ENCODE data around the gene ASB8. TPM values are rescaled to one million over a fixed set of nuclear protein-coding genes. Genes with fewer than 3 reads are reported as not detected.

Gene ASB8
- total and polyA plus RNA-seq, 9 of the 15 experiments (the other 6 are each of a cell fraction or from before 2014, with no cell fraction given) = 13.3 to 29.0 (median 19.6) TPM

GRCh38 chr12:48105321-48105866 lies 51.9 kb downstream of the ASB8 start (continued):
- TF ChIP-seq TAF1 (IDR thresholded peaks at IDR 0.05; ENCODE audit: control insufficient read depth, extremely low read depth, insufficient read depth, low read length, severe bottlenecking) (peak; percentile 49), KDM1A (IDR thresholded peaks at IDR 0.05) (no peak), SMARCA5 (IDR thresholded peaks at IDR 0.05) (no peak), TRIM25 (IDR thresholded peaks at IDR 0.05; ENCODE audit: borderline replicate concordance) (no peak), KLF6 (CRISPR knock-in tag; IDR thresholded peaks at IDR 0.05; ENCODE audit: borderline replicate concordance) (no peak), ZNF561 (CRISPR knock-in tag; conservative IDR thresholded peaks at IDR 0.05) (no peak), ZNF511 (CRISPR knock-in tag; IDR thresholded peaks at IDR 0.05) (no peak), TOE1 (IDR thresholded peaks at IDR 0.05; ENCODE audit: borderline replicate concordance) (no peak), TOE1 (CRISPR knock-in tag; IDR thresholded peaks at IDR 0.05; ENCODE audit: borderline replicate concordance, low read depth) (no peak), HMG20A (CRISPR knock-in tag; conservative IDR thresholded peaks at IDR 0.05) (no peak), SIN3B (IDR thresholded peaks at IDR 0.05; ENCODE audit: low read depth) (no peak), ZFX (CRISPR knock-in tag; IDR thresholded peaks at IDR 0.05) (peak; percentile 77), TAF7 (tag; IDR thresholded peaks at IDR 0.05) (no peak), FOSL1 (tag; conservative IDR thresholded peaks at IDR 0.05) (no peak), ZNF263 (CRISPR knock-in tag; IDR thresholded peaks at IDR 0.05; ENCODE audit: borderline replicate concordance) (no peak), ZNF140 (CRISPR knock-in tag; IDR thresholded peaks at IDR 0.05) (no peak), SMAD1 (IDR thresholded peaks at IDR 0.05; ENCODE audit: low read depth, low read length, partially characterized antibody) (peak; percentile 21), BACH1 (tag; IDR thresholded peaks at IDR 0.05) (no peak), ZNF316 (IDR thresholded peaks at IDR 0.05) (0 out of 2 replicates have a peak, but pooled peaks have one; percentile 34), ZNF143 (CRISPR knock-in tag; IDR thresholded peaks at IDR 0.05) (0 out of 2 replicates have a peak, but pooled peaks have one; percentile 11), KAT8 (IDR thresholded peaks at IDR 0.05; ENCODE audit: low read depth) (no peak), SAP30 (IDR thresholded peaks at IDR 0.05; ENCODE audit: borderline replicate concordance, insufficient read depth, low read depth, low read length, poor library complexity, severe bottlenecking) (peak; percentile 60), JUND (IDR thresholded peaks at IDR 0.05; ENCODE audit: borderline replicate concordance, low read depth, low read length) (no peak), JUND (tag; IDR thresholded peaks at IDR 0.05; ENCODE audit: borderline replicate concordance, low read depth, low read length) (no peak), HDAC1 (IDR thresholded peaks at IDR 0.05) (0 out of 4 replicates have a peak, but pooled peaks of 1 of the 2 experiments have one; percentile 16), KDM5B (IDR thresholded peaks at IDR 0.05; ENCODE audit: insufficient replicate concordance, low read depth, low read length) (peak; percentile 75)
